ENCODE measurements around the gene NCAPG2.

- TF ChIP-seq, protein P1, sequence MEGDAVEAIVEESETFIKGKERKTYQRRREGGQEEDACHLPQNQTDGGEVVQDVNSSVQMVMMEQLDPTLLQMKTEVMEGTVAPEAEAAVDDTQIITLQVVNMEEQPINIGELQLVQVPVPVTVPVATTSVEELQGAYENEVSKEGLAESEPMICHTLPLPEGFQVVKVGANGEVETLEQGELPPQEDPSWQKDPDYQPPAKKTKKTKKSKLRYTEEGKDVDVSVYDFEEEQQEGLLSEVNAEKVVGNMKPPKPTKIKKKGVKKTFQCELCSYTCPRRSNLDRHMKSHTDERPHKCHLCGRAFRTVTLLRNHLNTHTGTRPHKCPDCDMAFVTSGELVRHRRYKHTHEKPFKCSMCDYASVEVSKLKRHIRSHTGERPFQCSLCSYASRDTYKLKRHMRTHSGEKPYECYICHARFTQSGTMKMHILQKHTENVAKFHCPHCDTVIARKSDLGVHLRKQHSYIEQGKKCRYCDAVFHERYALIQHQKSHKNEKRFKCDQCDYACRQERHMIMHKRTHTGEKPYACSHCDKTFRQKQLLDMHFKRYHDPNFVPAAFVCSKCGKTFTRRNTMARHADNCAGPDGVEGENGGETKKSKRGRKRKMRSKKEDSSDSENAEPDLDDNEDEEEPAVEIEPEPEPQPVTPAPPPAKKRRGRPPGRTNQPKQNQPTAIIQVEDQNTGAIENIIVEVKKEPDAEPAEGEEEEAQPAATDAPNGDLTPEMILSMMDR (conservative IDR thresholded peaks at IDR 0.05), result no peak
- TF ChIP-seq EZH2 (IDR thresholded peaks at IDR 0.05; ENCODE audit: low read depth), result no peak
Measured at GRCh38 chr7:158724658-158725505, 20.3 kb upstream of the NCAPG2 start.
